Activated T-cell treated with anti-CD3 and anti-CD28 coated beads, Interleukin-2, amount 50 U/mL, for 1 hour (primary cell): ENCODE data around the gene GREB1L.
"Not testable (repeated sequence)": the region's sequence is repeated elsewhere in the genome, so short reads cannot be mapped to it uniquely, and the experiment has no call there.

Experiments used
- DNase-seq: peaks from one replicate; pipeline ENCODE4 v3.0.0-alpha.2; 2020

GREB1L gene

GRCh38 chr18:21242141-21242779 is at the start of gene GREB1L:
GREB1L (plus strand) TSS chr18:21242232; CDS start chr18:21383519, 141,287 bp downstream.
- DNase-seq: no peak

GRCh38 chr18:21192308-21192624 is 49.8 kb upstream of the GREB1L start:
- no peak for DNase-seq

- no peak for DNase-seq
Observed at GRCh38 chr18:21194871-21195771, 46.9 kb upstream of the GREB1L start.

- no peak for DNase-seq
Observed at GRCh38 chr18:21196426-21196825, 45.6 kb upstream of the GREB1L start.

- DNase-seq: no peak
Observed at GRCh38 chr18:21203126-21203525, 38.9 kb upstream of the GREB1L start.

GRCh38 chr18:21203542-21204241 is 38.3 kb upstream of the GREB1L start:
- DNase-seq: no peak

- no peak for DNase-seq
Observed at GRCh38 chr18:21205695-21206094, 36.3 kb upstream of the GREB1L start.

GRCh38 chr18:21210278-21210677 is 31.8 kb upstream of the GREB1L start:
- DNase-seq: no peak

- no peak for DNase-seq
Observed at GRCh38 chr18:21210784-21211183, 31.2 kb upstream of the GREB1L start.

- DNase-seq: not testable (repeated sequence)
Observed at GRCh38 chr18:21214409-21214808, 27.6 kb upstream of the GREB1L start.

- no peak for DNase-seq
Observed at GRCh38 chr18:21215490-21215889, 26.5 kb upstream of the GREB1L start.

- no peak for DNase-seq
Observed at GRCh38 chr18:21218862-21219261, 23.2 kb upstream of the GREB1L start.

GRCh38 chr18:21230436-21230835 is 11.6 kb upstream of the GREB1L start:
- no peak for DNase-seq

- DNase-seq: no peak
Observed at GRCh38 chr18:21241301-21242048, 557 bp upstream of the GREB1L start.

GRCh38 chr18:21242780-21243401 is 859 bp downstream of the GREB1L start:
- DNase-seq: no peak

- DNase-seq: no peak
Observed at GRCh38 chr18:21254576-21254975, 12.5 kb downstream of the GREB1L start.

GRCh38 chr18:21255211-21255610 is 13.2 kb downstream of the GREB1L start:
- no peak for DNase-seq

- DNase-seq: no peak
Observed at GRCh38 chr18:21257386-21257785, 15.4 kb downstream of the GREB1L start.

- no peak for DNase-seq
Observed at GRCh38 chr18:21260621-21261020, 18.6 kb downstream of the GREB1L start.

- DNase-seq: no peak
Observed at GRCh38 chr18:21261352-21261751, 19.3 kb downstream of the GREB1L start.

- no peak for DNase-seq
Observed at GRCh38 chr18:21262244-21262643, 20.2 kb downstream of the GREB1L start.

GRCh38 chr18:21262979-21263378 is 20.9 kb downstream of the GREB1L start:
- DNase-seq: no peak

GRCh38 chr18:21264651-21265050 is 22.6 kb downstream of the GREB1L start:
- DNase-seq: no peak
